ENCODE results near the gene LDLRAD3. TPM values are rescaled to one million over a fixed set of nuclear protein-coding genes. Genes with fewer than 3 reads are reported as not detected.

Gene LDLRAD3
- total RNA-seq, 1 donor from 2014 or later: 10.2 TPM

DNA sequence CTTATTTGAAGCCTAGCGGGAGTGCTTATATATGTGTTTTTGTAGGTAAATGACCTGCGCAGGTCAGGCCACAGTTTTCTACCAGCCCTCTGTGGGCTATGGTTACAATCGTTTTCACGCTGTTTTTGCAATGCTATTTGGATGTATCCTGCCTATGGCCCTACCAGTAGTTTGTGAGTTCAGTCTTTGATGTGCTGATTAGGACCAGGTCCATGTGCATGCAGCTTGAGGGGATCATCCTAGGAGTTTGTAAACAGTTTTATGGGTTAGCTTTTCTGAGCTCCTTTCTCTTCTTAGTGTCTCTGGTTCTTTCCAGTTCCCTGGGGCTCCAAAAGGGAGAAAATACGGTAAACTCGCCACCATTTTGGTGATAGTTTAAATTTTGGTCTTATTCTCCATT is 142.5 kb downstream of the LDLRAD3 start:
- no peaks in the 10 kb centered on the region for H3K27me3 ChIP-seq (ENCODE audit: control insufficient read depth, insufficient read depth, low read length)
- H3K36me3 ChIP-seq (ENCODE audit: control insufficient read depth, insufficient read depth, low read length): no peaks in the 10 kb centered on the region
- no peak for DNase-seq (ENCODE audit: low read depth)
- TF ChIP-seq, protein P1, sequence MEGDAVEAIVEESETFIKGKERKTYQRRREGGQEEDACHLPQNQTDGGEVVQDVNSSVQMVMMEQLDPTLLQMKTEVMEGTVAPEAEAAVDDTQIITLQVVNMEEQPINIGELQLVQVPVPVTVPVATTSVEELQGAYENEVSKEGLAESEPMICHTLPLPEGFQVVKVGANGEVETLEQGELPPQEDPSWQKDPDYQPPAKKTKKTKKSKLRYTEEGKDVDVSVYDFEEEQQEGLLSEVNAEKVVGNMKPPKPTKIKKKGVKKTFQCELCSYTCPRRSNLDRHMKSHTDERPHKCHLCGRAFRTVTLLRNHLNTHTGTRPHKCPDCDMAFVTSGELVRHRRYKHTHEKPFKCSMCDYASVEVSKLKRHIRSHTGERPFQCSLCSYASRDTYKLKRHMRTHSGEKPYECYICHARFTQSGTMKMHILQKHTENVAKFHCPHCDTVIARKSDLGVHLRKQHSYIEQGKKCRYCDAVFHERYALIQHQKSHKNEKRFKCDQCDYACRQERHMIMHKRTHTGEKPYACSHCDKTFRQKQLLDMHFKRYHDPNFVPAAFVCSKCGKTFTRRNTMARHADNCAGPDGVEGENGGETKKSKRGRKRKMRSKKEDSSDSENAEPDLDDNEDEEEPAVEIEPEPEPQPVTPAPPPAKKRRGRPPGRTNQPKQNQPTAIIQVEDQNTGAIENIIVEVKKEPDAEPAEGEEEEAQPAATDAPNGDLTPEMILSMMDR (IDR thresholded peaks at IDR 0.05; ENCODE audit: insufficient read depth, low read length, poor library complexity, severe bottlenecking): no peak
- H3K4me3 ChIP-seq (ENCODE audit: low read depth, low read length): no peak overlapping the region

DNA sequence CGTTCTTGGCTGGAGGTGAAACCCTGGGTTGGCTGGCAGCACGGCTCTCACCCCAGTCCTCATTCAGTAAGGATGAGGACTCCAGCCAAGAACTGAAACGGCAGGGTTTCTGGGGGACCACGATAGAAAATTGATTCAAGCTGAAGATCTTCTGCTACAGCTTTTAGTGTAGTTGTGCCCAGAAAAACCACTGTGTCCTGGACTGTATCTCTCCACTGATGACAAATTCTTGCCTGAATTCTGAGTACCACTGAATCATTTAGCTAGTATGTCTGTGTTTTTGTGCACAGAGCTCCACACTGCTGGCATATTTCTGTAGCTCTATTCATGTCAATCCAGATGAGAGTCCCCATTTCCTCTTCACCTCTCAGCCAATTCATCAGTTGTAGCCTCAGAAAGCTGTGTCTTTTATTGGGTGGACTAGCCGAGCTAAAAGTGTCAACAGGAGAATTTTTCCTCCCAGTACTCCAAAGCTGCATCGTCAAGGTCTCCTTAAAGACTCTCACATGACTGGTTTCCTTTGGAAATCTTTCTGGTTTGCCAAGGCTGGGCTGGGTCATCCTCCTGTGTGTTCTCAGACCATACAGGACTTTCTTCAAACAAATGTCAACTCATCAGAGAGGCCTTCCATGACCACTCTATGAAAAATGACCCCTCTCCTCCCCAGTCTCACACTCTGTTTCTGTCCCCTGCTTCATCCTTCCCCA is 144.6 kb downstream of the LDLRAD3 start:
- TF ChIP-seq, protein P1 (IDR thresholded peaks at IDR 0.05; ENCODE audit: insufficient read depth, low read length, poor library complexity, severe bottlenecking): no peak
- no peak overlapping the region for H3K4me3 ChIP-seq (ENCODE audit: low read depth, low read length)
- H3K27me3 ChIP-seq (ENCODE audit: control insufficient read depth, insufficient read depth, low read length): no peaks in the 10 kb centered on the region
- no peaks in the 10 kb centered on the region for H3K36me3 ChIP-seq (ENCODE audit: control insufficient read depth, insufficient read depth, low read length)
- no peak for DNase-seq (ENCODE audit: low read depth)

DNA sequence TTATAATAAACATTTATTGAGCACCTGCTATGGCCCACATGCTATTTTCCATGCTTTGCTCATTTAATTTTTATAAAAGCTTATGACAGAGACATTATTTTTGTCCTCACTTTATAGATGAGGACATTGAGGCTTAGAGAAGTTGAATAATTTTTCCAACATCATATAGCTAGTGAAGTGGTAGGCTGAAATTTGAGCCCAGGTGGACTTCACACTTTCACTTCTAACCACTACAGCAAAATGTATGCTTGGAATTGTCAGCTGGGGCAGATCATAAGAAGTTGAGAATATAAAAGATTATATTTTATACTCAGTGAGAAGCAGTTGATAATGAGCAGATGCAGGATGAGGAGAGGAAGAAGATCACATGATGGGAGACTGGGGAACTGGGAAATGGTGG is 146.1 kb downstream of the LDLRAD3 start:
- TF ChIP-seq, protein P1 (IDR thresholded peaks at IDR 0.05; ENCODE audit: insufficient read depth, low read length, poor library complexity, severe bottlenecking): no peak
- H3K27me3 ChIP-seq (ENCODE audit: control insufficient read depth, insufficient read depth, low read length): no peaks in the 10 kb centered on the region
- no peak overlapping the region for H3K4me3 ChIP-seq (ENCODE audit: low read depth, low read length)
- no peak for DNase-seq (ENCODE audit: low read depth)
- H3K36me3 ChIP-seq (ENCODE audit: control insufficient read depth, insufficient read depth, low read length): no peaks in the 10 kb centered on the region

DNA sequence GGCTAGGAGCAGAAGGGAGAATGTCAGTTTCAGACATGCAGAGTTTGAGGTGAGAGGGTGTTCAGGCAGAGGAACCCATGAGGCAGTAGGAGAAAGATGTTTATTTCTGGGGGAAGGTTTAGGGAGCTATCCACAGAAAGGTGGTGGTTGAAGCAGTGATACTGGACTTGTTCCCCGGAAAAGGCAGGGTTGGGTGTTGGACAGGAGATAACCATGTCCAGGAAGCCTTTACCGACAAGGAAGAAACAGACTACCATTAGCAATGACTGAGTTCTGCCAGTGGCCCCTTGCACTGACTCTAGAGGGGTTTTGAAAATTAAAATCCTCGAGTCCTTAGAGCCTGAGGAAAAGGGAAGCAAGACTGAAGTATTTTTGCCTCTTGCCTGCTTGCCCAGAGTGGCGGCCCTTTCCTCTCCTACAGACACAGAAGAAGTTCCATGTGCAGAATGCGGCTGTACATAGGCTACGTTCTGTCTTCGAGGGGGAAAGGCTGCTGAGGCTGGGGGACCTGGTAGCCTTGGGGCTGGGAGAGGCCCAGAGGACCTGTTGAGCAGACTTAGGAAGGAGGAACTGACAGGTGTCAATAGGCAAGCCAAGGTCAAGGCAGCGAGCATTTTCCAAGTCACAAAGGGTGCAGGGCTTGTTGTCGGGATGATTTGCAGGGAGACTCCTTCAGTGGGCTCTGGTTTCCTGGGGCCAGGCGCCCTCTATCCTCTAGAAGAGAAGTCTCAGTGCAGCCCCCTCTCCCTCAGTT is 146.7 kb downstream of the LDLRAD3 start:
- no peak for DNase-seq (ENCODE audit: low read depth)
- TF ChIP-seq, protein P1 (IDR thresholded peaks at IDR 0.05; ENCODE audit: insufficient read depth, low read length, poor library complexity, severe bottlenecking): no peak
- Histone ChIP-seq H3K27me3 (ENCODE audit: control insufficient read depth, insufficient read depth, low read length) (no peaks in the 10 kb centered on the region), H3K36me3 (ENCODE audit: control insufficient read depth, insufficient read depth, low read length) (no peaks in the 10 kb centered on the region), H3K4me3 (ENCODE audit: low read depth, low read length) (no peak overlapping the region)

DNA sequence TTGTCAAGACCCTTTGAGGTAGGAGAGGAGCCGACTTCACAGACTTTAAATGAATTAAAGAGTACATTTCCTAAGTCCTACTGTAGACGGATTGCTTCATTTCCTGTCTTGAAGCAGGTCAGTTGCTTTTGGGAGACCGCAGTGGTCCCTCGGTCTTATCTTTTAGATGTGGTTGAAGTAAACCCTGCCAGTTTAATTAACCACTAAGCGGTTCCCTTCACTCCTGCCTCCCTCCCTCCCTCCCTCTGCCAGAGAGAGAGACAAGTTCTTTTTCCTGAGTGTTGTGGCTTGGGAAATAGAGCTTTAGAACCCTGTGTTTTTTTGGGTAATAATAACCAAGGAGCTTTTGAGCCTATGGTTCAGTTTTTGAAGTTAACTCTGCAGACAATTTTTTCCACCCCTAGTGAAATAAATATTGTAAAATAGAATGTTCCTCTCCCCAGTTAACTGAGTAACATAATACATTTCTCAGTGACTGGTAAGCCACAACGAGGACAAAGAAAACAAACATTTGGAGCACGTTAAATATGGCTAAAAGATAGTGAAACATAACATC is 147.5 kb downstream of the LDLRAD3 start:
- H3K27me3 ChIP-seq (ENCODE audit: control insufficient read depth, insufficient read depth, low read length): no peaks in the 10 kb centered on the region
- DNase-seq (ENCODE audit: low read depth): no peak
- no peaks in the 10 kb centered on the region for H3K36me3 ChIP-seq (ENCODE audit: control insufficient read depth, insufficient read depth, low read length)
- H3K4me3 ChIP-seq (ENCODE audit: low read depth, low read length): no peak overlapping the region
- TF ChIP-seq, protein P1 (IDR thresholded peaks at IDR 0.05; ENCODE audit: insufficient read depth, low read length, poor library complexity, severe bottlenecking): no peak

Data from kidney epithelial cell (primary cell).